WTC11 (cell line): Measurements from ENCODE around the gene TMEM205. TPM values are rescaled to one million over a fixed set of nuclear protein-coding genes. Genes with fewer than 3 reads are reported as not detected.

Experiments
- ATAC-seq: fragments of 200-7000 bp; cut with Tn5 transposase; 2 replicates; pipeline ENCODE4 v1.10.0; 2021; ENCODE audit warnings: mild to moderate bottlenecking, moderate library complexity
- CTCF ChIA-PET: fragments of 300-600 bp; sonication (Branson Sonifier 250); formaldehyde crosslinking; loops from one replicate; lab custom pipeline; 2021; ENCODE audit warnings: antibody characterized with exemption; lab: Charles Lee
- POLR2A ChIA-PET: fragments of 350-600 bp; sonication (Branson Sonifier 250); formaldehyde crosslinking; loops from one replicate; lab custom pipeline; 2021; ENCODE audit warnings: antibody characterized with exemption; lab: Charles Lee
- DNase-seq: peaks from one replicate; pipeline ENCODE4 v3.0.0; 2021; ENCODE audit warnings: low spot score
- H3K27ac Mint-ChIP-seq: 2 replicates; pipeline ENCODE4 v1.8.0; 2021; ENCODE audit warnings: mixed read lengths
- H3K27me3 Mint-ChIP-seq: 2 replicates; pipeline ENCODE4 v1.8.0; 2021; ENCODE audit warnings: low read depth, mild to moderate bottlenecking, moderate library complexity, mixed read lengths
- H3K36me3 Mint-ChIP-seq: 2 replicates; pipeline ENCODE4 v1.8.0; 2021; ENCODE audit warnings: mixed read lengths
- H3K4me1 Mint-ChIP-seq: 2 replicates; pipeline ENCODE4 v1.8.0; 2022; ENCODE audit warnings: mixed read lengths
- H3K4me3 Mint-ChIP-seq: 2 replicates; pipeline ENCODE4 v1.8.0; 2021; ENCODE audit warnings: mild to moderate bottlenecking, moderate library complexity, mixed read lengths
- H3K9me3 Mint-ChIP-seq: 2 replicates; pipeline ENCODE4 v1.8.0; 2021; ENCODE audit warnings: mixed read lengths
- AR ChIP-seq: fragments of 250-450 bp; sonication (Bioruptor Pico); IDR thresholded peaks from 2 replicates; pipeline ENCODE4 v1.9.0; 2021; ENCODE audit warnings: mild to moderate bottlenecking
- ATF1 ChIP-seq: sonication (generic); formaldehyde crosslinking; IDR thresholded peaks from 2 replicates; pipeline ENCODE4 v1.8.1; 2023; ENCODE audit warnings: mild to moderate bottlenecking, moderate library complexity, missing genetic modification reagents
- ATF6 ChIP-seq: sonication (generic); formaldehyde crosslinking; IDR thresholded peaks from 2 replicates; pipeline ENCODE4 v1.8.1; 2023; ENCODE audit warnings: mild to moderate bottlenecking, missing genetic modification reagents
- CBFB ChIP-seq: sonication (generic); formaldehyde crosslinking; IDR thresholded peaks from 2 replicates; pipeline ENCODE4 v1.8.1; 2022; ENCODE audit warnings: mild to moderate bottlenecking, low read depth, missing genetic modification reagents
- CREM ChIP-seq: sonication (generic); formaldehyde crosslinking; IDR thresholded peaks from 2 replicates; pipeline ENCODE4 v1.8.1; 2022; ENCODE audit warnings: mild to moderate bottlenecking, missing genetic modification reagents, moderate library complexity
- E2F4 ChIP-seq: sonication (generic); formaldehyde crosslinking; IDR thresholded peaks from 2 replicates; pipeline ENCODE4 v1.8.1; 2022; ENCODE audit warnings: low read depth, mild to moderate bottlenecking, moderate library complexity, missing genetic modification reagents, borderline replicate concordance
- JUN ChIP-seq: sonication (generic); formaldehyde crosslinking; IDR thresholded peaks from 2 replicates; pipeline ENCODE4 v1.8.0; 2023; ENCODE audit warnings: mild to moderate bottlenecking, missing genetic modification reagents
- MXD4 ChIP-seq: fragments of 250-450 bp; sonication (Bioruptor Pico); IDR thresholded peaks from 2 replicates; pipeline ENCODE4 v1.8.0; 2021; ENCODE audit warnings: mild to moderate bottlenecking, moderate library complexity, borderline replicate concordance
- MYBL2 ChIP-seq: sonication (generic); formaldehyde crosslinking; IDR thresholded peaks from 2 replicates; pipeline ENCODE4 v1.8.1; 2023; ENCODE audit warnings: mild to moderate bottlenecking, moderate library complexity, missing genetic modification reagents
- NFE2L1 ChIP-seq: sonication (generic); formaldehyde crosslinking; IDR thresholded peaks from 2 replicates; pipeline ENCODE4 v1.8.1; 2023; ENCODE audit warnings: missing genetic modification reagents
- SMAD3 ChIP-seq: sonication (generic); formaldehyde crosslinking; IDR thresholded peaks from 2 replicates; pipeline ENCODE4 v1.8.0; 2022; ENCODE audit warnings: missing genetic modification reagents, mild to moderate bottlenecking, borderline replicate concordance
- SOX15 ChIP-seq: fragments of 250-450 bp; sonication (Bioruptor Pico); IDR thresholded peaks from 2 replicates; pipeline ENCODE4 v1.9.0; 2021; ENCODE audit warnings: mild to moderate bottlenecking
- STAT6 ChIP-seq: sonication (generic); formaldehyde crosslinking; conservative IDR thresholded peaks from 2 replicates; pipeline ENCODE4 v1.8.1; 2023; ENCODE audit warnings: mild to moderate bottlenecking, low read depth, missing genetic modification reagents, moderate library complexity
- TCF7 ChIP-seq: sonication (generic); formaldehyde crosslinking; IDR thresholded peaks from 2 replicates; pipeline ENCODE4 v1.8.0; 2022; ENCODE audit warnings: mild to moderate bottlenecking, low read depth, missing genetic modification reagents, moderate library complexity
- ZNF317 ChIP-seq: sonication (generic); formaldehyde crosslinking; IDR thresholded peaks from 2 replicates; pipeline ENCODE4 v1.8.1; 2023; ENCODE audit warnings: low read depth, mild to moderate bottlenecking, moderate library complexity, missing genetic modification reagents, borderline replicate concordance
- ZNF671 ChIP-seq: fragments of 250-450 bp; sonication (Bioruptor Pico); IDR thresholded peaks from 2 replicates; pipeline ENCODE4 v1.8.0; 2021; ENCODE audit warnings: mild to moderate bottlenecking
- total RNA-seq: library from RNA; stranded (reverse); gene quantifications from 3 replicates; pipeline ENCODE4 v1.2.3, GENCODE V29; 2021
- TF ChIP-seq, protein P1 (sequence below): sonication (generic); formaldehyde crosslinking; IDR thresholded peaks from 2 replicates; pipeline ENCODE4 v1.8.1; 2023; ENCODE audit warnings: mild to moderate bottlenecking, missing genetic modification reagents, moderate library complexity
- TF ChIP-seq, protein P2 (sequence below): sonication (generic); formaldehyde crosslinking; IDR thresholded peaks from 2 replicates; pipeline ENCODE4 v1.8.1; 2022; ENCODE audit warnings: missing genetic modification reagents, borderline replicate concordance
- TF ChIP-seq, protein P3 (sequence below): sonication (generic); formaldehyde crosslinking; IDR thresholded peaks from 2 replicates; pipeline ENCODE4 v1.8.0; 2023; ENCODE audit warnings: missing genetic modification reagents, mild to moderate bottlenecking, borderline replicate concordance

Gene TMEM205
- total RNA-seq, 1 experiment from 2014 or later, result 69.9 TPM

DNA sequence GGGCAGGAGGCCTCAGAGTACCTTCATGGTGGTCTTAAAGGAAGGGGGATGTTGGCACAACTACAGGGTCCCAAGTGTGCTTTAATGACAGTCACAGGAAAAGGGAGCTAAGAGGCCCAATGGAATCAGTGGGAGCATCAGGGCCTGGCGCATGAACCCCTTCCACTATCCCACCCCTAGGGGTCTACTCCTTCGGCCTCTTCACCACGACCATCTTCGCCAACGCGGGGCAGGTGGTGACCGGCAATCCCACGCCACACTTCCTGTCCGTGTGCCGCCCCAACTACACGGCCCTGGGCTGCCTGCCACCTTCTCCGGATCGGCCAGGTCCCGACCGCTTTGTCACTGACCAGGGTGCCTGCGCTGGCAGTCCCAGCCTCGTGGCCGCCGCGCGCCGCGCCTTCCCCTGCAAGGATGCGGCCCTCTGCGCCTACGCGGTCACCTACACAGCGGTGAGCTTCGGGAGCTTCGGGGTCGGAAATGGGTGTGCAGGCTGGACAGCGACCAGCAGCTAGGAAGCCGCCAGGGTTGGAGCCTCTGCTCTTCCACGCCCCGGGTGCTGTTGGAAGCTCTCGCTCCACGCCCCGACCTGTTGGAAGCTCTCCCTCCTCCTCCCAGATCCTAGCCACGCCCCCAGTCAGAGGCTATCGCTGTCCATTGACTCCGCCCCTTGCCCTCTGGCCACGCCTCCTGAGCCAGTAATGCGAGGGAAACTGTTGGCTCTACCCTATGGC lies 15.1 kb upstream of the TMEM205 start:
- H3K9me3 Mint-ChIP-seq, result no peaks in the 10 kb centered on the region
- ChIA-PET POLR2A (interaction anchor here (0.6 to 1.8 kb wide), 8 partner anchors 9 to 61 kb away, joined by 3 to 7 read pairs (median 4); partner anchors contain the start of genes CCDC159, RAB3D and SWSAP1), CTCF (interaction anchor here (0.6 to 3.4 kb wide), 26 partner anchors 9 to 437 kb away, joined by 3 to 33 read pairs (median 7); partner anchors contain the start of genes CCDC159, ODAD3, PRKCSH and RAB3D)
- peaks cover 16% of the 10 kb centered on the region for H3K4me1 Mint-ChIP-seq
- DNase-seq (peak; percentile 100), ATAC-seq (peak; percentile 91)
- no peak overlapping the region for H3K27ac Mint-ChIP-seq
- H3K4me3 Mint-ChIP-seq, result peak overlapping the region; percentile 76
- H3K36me3 Mint-ChIP-seq, result no peaks in the 10 kb centered on the region
- H3K27me3 Mint-ChIP-seq, result peaks cover 53% of the 10 kb centered on the region
- TF ChIP-seq, protein P1, sequence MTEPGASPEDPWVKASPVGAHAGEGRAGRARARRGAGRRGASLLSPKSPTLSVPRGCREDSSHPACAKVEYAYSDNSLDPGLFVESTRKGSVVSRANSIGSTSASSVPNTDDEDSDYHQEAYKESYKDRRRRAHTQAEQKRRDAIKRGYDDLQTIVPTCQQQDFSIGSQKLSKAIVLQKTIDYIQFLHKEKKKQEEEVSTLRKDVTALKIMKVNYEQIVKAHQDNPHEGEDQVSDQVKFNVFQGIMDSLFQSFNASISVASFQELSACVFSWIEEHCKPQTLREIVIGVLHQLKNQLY, result no peak
- TF ChIP-seq TCF7 (CRISPR knock-in tag) (no peak), STAT6 (CRISPR knock-in tag) (no peak), NFE2L1 (CRISPR knock-in tag) (peak; percentile 63; the same call in 1 of the 2 replicates), JUN (CRISPR knock-in tag) (no peak), MXD4 (CRISPR knock-in tag) (no peak), ATF1 (CRISPR knock-in tag) (no peak), ATF6 (CRISPR knock-in tag) (no peak), MYBL2 (CRISPR knock-in tag) (no peak), ZNF317 (CRISPR knock-in tag) (no peak), SOX15 (CRISPR knock-in tag) (no peak), ZNF671 (CRISPR knock-in tag) (no peak), SMAD3 (CRISPR knock-in tag) (0 out of 2 replicates have a peak, but pooled peaks have one; percentile 42), CBFB (CRISPR knock-in tag) (no peak), CREM (CRISPR knock-in tag) (no peak), AR (no peak), E2F4 (CRISPR knock-in tag) (no peak)
- TF ChIP-seq, protein P2, sequence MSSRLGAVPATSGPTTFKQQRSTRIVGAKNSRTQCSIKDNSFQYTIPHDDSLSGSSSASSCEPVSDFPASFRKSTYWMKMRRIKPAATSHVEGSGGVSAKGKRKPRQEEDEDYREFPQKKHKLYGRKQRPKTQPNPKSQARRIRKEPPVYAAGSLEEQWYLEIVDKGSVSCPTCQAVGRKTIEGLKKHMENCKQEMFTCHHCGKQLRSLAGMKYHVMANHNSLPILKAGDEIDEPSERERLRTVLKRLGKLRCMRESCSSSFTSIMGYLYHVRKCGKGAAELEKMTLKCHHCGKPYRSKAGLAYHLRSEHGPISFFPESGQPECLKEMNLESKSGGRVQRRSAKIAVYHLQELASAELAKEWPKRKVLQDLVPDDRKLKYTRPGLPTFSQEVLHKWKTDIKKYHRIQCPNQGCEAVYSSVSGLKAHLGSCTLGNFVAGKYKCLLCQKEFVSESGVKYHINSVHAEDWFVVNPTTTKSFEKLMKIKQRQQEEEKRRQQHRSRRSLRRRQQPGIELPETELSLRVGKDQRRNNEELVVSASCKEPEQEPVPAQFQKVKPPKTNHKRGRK, result no peak
- TF ChIP-seq, protein P3, sequence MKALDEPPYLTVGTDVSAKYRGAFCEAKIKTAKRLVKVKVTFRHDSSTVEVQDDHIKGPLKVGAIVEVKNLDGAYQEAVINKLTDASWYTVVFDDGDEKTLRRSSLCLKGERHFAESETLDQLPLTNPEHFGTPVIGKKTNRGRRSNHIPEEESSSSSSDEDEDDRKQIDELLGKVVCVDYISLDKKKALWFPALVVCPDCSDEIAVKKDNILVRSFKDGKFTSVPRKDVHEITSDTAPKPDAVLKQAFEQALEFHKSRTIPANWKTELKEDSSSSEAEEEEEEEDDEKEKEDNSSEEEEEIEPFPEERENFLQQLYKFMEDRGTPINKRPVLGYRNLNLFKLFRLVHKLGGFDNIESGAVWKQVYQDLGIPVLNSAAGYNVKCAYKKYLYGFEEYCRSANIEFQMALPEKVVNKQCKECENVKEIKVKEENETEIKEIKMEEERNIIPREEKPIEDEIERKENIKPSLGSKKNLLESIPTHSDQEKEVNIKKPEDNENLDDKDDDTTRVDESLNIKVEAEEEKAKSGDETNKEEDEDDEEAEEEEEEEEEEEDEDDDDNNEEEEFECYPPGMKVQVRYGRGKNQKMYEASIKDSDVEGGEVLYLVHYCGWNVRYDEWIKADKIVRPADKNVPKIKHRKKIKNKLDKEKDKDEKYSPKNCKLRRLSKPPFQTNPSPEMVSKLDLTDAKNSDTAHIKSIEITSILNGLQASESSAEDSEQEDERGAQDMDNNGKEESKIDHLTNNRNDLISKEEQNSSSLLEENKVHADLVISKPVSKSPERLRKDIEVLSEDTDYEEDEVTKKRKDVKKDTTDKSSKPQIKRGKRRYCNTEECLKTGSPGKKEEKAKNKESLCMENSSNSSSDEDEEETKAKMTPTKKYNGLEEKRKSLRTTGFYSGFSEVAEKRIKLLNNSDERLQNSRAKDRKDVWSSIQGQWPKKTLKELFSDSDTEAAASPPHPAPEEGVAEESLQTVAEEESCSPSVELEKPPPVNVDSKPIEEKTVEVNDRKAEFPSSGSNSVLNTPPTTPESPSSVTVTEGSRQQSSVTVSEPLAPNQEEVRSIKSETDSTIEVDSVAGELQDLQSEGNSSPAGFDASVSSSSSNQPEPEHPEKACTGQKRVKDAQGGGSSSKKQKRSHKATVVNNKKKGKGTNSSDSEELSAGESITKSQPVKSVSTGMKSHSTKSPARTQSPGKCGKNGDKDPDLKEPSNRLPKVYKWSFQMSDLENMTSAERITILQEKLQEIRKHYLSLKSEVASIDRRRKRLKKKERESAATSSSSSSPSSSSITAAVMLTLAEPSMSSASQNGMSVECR, result no peak
